HG02885 (cell line): ENCODE data around the gene IPO7.

ENCODE experiments used
- ATAC-seq: cut with Tn5 transposase; IDR thresholded peaks from one replicate; pipeline ENCODE4 v1.9.1; 2021; ENCODE audit warnings: mild to moderate bottlenecking; ENCODE audit not compliant: unreplicated experiment, poor library complexity

The IPO7 gene

DNA sequence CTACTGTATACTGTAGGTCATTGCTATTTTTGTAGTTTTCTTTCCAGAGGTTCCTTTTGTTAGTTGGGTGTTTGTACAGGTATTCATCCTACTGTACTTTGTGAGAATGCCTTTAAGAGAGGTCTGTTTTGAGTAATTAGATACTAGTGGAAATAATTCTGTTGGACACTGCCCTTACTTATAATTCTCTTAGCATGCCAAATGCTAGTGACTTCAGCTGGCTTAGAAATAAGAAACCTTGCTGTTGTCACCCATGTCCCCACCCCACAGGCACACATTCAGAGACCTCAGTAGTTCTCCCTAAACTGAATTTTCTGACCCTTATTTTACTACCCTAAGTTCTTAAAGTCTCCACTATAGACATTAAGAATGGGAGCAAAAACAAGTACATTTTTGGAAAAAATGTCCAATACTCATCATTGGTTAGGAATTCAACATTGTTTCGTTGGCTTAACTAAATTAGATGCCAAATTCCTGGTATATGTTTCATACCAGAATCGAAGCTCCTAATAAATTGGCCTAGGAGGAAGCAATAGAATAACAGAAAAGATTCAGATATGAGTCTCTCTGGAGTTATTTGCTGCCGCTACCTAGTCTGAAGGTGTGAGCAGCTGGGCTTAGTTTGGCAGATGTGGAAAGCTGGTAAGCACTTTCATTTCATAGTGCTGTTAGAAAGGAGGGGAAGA lies 104.8 kb downstream of the IPO7 start:
- ATAC-seq, result no peak

DNA sequence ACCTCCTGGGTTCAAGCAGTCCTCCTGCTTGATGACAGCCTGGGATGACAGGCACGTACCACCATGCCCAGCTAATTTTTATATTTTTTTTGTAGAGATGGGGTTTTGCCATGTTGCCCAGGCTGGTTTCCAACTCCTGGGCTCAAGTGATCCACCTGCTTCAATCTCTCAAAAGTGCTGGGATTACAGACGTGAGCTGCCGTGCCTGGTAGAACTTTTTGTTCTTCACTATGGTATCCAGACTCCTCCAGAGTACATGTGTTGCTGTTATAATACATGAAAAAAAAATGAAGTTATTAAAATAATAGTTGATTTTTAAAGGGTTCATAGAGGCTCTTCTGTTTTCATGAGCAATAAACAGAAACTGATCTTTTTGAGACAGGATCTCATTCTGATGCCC lies 105.9 kb downstream of the IPO7 start:
- ATAC-seq, result no peak

GRCh38 chr11:9493492-9493891 lies 109.0 kb downstream of the IPO7 start:
- no peak for ATAC-seq

DNA sequence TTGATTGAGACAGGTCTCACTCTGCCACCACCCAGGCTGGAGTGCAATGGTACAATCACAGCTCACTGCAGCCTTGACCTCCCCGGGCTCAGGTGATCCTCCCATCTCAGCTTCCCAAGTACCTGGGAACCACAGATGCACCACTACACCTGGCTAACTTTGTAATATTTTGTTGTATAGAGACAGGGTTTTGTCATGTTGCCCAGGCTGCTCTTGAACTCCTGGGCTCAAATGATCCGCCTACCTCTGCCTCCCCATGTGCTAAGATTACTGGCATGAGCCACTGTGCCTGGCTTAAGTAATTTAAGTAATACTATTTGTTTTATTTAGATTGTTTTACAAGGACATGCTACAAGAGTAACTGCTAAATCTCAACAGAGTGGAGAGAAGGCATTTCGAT lies 109.9 kb downstream of the IPO7 start:
- ATAC-seq, result no peak

DNA sequence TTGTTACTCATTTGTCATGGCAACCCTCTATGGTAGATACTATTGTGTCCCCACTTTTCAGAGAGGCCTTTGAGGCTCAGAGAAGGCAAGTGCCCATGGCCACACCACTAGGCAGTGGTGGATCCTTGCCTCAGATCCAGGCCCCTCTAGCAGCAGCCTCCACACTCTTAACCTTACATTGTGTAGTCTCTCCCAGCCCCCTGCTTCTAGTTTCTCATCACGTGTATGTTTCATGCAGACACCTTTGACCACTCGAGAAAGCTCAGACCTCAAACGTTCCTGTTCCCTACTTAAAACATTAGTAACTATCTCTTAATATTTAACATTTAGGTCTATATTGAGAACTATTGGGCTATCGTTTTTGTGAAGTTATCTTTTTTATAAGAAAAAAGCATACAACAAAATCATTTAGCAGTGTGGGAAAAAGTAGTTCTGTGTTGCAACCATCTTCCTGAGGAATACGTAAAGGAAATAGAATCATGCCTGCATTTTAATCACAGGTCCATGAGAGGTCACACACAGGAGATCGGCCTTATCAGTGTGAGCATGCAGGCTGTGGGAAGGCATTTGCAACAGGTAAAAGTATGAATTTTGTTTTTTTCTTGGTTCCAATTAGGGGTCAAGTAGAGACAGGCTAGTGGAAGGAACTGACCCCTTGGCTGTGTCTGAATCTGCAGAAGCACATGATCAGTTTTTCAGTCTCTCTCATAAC lies 111.5 kb downstream of the IPO7 start:
- ATAC-seq, result no peak
